NCI-H1048 (cell line): Measurements from ENCODE around the gene POLR2E.
A peak's percentile ranks its signal among the peaks of the same experiment; 100 is the strongest.

Experiments used
- DNase-seq: peaks from one replicate; lab custom pipeline; 2025; lab: John Stamatoyannopoulos, UW

POLR2E gene

DNA sequence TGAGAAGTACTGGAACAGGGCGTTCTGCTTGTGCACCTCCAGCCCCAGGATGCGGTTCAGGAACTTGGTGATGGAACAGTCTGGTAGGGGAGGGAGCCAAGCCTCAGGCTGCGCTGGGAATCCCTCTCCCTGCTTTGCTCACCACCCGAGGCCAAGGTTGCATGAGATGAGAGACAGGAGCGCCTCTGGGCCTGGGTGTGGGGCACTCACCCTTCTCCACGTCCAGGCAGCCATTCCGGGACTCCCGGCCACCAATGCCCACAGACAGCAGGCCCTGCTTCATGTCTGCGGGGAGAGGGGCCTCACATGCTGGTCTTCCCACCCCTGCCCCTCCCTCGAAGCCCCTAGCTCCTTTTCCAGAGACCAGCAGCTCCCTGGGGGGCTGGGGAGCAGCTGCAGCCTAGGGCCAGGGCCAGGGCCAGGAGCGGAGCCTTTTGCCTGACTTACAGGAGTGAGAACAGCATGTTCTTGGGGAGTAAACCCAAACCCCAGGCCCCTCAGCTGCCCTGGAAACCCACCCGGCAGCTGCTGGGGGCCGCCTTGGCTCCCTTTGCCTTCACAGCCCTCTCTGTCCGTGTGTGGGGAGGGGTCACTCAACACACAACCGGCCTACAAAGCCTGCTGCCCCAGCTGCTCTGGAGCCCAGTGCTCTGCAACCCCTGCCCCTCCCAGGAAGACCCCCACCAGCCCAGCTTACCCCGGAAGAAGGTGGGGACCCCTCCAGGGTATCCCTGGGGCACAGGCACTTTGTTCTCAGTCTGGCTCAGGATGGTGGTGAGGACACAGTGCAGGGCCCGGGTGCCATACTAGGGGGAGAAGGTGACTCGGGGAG, 15.8 kb upstream of the POLR2E start:
- DNase-seq: no peak

DNA sequence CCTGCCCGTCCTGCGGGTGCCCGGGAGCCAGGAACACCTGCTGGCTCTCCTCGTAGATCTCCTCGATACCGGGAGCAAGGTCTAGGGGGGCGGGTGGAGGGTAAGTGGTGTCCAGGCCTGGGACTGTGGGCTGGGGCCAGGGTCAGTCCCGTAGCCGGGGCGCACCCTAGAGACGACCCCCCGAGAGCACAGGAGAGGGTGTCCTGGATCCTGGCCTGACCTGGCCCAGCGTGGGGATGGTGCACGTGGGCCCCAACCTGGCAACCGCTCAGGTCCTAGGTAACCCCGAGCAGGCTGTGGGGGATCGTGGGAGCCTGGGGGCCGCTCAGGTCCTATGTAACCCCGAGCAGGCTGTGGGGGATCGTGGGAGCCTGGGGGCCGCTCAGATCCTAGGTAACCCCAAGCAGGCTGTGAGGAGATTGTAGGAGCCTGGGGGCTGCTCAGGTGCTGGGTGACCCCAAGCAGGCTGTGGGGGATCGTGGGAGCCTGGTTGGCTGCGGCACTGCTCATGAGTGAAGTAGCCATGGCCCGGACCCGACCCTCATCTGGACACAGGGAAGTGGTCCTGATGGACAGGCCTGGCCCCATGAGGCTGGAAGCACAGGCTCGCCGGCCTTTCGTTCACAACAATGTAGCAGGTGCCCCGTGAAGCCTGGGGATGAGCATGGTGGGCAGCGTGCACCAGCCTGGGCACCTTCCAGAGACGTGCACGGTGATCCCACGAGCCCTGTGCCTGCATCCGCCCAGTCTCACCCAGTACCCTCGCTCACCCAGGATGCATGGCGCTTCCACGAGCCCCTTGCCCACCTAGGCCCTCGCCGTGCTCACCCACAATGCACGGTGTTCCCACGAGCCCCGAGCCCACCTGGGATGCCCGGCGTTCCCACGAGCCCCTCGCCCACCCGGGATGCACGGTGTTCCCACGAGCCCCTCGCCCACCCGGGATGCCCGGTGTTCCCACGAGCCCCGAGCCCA, 14.8 kb upstream of the POLR2E start:
- DNase-seq: no peak

DNA sequence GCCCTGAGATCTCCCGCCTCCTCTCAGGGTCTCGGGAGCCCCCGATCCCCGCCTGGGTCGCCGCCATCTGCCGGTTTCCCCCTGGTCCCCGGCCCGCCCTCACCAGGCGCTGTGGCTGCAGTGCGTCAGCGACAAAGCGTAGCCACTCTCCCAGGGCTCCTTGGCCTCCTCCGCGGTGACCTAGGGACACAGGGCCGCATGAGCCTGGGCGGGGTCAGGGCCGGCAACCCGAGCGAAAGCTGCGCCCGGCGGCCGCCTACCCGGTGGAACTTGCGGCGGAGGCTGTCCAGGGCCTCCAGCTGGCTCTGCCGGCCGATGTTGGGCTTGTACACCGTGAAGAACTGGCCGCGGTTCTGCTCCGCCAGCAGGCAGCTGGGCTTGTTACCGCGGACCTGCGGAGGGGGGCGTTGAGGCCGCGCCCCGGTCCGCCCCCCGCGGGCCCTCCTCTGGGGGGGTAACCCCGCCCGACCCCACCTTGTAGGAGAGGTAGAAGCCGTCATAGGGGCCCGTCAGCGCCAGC, 13.9 kb upstream of the POLR2E start:
- no peak for DNase-seq

DNA sequence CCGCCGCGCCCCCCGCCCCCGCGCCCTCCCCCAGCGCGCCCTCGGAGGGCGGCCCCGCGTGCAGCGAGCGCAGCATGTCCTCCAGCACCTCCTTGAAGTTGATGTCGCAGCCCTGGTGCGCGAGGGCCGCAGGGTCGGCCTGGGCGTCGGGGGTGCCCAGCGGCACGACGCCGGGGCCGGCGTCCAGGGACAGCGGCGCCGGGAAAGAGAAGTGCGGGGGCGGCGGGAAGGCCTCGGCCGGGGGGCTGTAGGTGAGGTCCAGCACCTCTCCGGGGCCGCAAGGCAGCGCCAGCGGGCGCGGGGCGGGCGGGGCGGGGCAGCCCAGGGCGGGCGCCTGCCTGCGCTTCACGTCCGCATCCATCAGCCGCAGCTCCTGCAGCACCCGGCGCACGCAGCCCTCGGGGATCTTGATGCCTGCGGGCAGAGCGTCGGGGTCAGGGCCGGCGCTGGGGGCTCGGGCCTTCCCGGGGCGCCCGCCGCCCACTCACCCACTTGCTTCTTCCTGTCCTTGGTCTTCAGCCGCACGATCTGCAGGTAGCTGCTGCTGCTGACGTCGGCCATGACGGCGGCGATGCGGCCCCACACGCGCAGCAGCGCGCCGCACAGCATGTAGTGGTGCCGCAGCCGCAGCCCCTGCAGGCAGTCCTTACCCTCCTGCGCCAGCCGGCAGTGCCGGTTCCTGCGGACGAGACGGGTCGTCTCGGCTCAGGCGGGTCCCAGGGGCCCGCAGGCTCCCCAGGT, 13.3 kb upstream of the POLR2E start:
- DNase-seq: no peak

DNA sequence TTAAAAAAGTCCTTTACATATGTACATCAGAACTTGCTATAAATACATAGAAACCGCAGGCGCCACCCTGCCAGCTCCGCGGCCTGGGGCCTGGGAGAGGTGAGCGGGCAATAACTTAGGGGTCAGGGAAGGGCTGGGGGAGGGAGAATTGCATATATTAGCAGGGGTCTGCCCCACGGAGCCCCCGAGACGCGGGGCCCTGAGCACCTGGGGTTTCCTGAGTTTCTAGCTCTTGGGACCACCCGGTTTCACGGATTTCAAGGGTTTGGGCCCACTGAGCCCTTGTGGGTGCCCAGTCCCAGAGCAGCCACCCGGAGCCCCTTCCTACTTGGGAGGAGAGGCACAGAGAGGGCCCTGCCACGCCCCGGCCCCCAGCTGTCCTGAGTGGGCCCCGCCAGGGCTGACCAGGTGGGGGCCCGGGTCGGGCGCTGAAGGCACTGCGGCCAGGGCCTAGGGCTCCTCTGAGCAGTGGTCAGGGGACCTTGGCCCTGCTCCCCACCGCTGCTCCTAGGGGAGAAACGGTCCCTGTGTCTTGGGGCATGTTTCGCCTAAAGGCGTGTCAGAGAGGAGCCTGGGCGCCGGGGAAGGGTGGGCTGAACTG, 12.6 kb upstream of the POLR2E start:
- DNase-seq: no peak

DNA sequence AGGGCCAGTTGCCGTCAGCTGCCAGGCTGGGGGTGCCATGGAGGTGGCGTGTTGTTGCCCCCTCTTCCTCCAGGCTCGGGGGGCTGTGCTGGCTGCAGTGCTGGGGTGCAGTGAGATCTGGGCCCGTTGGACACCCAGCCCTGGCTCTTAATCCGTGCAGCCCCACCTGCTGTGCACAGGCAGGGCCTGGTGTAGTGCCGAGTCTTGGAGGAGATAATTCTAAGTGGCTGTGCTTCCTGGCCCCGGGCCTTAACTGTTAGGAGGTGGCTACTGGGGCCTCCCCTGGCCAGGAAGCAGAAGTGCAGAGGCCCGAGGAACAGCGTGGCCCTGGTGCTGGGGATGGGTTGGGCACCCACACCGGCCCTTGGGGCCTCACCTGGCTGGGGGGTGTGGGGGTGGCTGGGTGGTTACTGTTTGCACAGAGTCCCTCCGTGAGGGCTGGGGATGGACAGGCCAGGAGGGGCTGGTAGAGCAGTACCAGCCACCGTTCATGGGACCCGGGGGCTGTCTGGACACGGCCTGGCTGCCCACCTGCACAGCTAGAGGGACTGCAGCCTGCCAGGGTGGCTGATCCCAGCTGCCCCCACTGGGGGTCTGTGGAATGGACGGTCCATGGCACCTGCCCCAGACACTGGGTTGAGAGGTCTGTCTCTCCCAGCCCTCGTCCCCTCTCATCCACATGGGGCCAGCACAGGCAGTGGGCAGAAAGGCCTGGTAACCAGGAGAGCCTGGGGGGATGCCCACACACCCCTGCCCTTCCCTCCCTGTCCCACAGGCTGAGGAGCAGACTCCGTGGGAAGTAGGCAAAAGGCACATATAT, 11.9 kb upstream of the POLR2E start:
- DNase-seq: no peak

DNA sequence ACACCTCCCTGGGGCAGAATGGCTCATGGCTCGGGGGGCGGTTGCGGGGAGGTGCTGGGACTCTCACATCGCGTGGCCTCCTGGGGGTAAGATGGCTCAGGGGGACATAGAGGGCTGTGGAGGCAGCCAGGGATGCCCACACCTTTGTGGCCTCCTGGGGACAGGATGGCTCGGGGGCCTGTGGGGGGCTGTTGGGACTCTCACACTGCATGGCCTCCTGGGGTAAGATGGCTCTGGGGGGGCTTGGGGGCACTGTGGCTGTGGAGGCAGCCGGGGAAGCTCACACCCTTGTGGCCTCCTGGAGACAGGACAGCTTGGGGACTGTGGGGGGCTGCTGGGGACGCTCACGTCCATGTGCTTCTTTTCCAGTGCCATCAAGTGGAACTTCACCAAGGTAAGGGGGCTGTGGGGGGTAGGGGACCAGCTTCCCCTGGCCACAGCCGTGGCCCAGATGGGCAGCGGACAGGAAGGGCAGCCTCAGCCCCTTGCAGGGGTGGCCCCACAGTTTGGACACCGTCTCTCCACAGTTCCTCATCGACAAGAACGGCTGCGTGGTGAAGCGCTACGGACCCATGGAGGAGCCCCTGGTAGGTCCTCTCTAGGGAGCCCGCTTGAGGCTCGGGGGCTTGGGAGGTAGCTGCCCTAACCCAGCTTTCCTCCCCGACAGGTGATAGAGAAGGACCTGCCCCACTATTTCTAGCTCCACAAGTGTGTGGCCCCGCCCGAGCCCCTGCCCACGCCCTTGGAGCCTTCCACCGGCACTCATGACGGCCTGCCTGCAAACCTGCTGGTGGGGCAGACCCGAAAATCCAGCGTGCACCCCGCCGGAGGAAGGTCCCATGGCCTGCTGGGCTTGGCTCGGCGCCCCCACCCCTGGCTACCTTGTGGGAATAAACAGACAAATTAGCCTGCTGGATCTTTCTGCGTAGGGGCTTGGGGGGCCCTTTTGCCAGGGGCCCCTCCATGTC, 11.0 kb upstream of the POLR2E start:
- DNase-seq: no peak

DNA sequence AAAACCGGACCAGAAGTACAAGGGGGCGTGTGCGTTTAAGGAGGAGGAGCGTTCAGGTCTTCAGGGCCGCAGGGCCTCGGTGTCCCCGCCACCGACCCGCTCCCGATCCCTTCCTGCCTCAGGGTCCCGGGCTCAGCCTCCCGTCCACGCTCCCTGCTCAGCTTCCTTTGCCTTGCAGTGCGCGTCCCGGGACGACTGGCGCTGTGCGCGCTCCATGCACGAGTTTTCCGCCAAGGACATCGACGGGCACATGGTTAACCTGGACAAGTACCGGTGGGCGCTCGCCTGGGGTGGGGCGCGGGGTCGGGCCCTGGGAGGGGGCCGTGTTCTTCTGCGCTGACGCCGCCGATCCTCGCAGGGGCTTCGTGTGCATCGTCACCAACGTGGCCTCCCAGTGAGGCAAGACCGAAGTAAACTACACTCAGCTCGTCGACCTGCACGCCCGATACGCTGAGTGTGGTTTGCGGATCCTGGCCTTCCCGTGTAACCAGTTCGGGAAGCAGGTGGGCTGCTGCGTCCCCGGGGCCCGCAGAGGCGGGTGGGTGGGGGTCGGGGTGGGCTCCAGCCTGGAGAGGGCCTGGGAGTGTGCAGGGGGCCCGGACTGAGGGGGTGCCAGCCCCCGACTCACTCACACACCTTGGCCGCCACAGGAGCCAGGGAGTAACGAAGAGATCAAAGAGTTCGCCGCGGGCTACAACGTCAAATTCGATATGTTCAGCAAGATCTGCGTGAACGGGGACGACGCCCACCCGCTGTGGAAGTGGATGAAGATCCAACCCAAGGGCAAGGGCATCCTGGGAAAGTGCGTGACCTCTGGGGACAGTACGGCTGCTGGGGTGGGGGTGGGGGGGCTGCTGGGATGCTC, 10.1 kb upstream of the POLR2E start:
- DNase-seq: no peak

DNA sequence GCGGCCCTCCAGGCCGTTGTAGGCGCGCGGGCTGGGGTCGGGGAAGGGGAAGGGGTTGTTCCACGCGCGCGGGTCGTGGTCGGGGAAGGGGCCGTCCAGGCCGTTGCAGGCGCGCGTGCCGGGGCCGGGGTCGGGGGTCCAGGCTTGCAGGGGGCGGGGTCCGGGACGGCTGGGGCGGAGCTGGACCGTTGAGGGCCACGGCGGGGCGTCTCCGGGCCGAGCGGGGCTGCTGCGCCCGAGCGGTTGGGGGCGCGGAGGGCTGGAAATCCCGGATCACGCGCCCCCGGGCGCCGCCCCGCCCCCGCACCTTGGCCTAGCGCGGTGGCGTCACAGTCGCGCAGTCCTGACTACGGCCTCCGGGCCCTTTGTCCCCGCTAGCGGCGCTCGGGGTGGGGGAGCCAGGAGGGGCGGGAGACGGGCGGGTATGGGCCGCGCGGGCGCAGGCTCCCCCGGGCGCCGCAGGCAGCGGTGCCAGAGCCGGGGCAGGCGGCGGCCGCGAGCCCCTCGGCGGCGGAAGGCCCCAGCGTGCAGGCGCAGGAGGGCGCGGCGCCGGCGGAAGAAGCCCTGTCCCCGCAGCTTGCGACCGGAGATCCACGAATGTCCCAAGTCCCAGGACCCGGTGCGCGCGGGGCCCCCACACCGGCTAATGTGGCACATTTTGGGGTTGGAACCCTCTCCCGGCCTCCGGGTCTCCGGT, 9.3 kb upstream of the POLR2E start:
- DNase-seq: peak; percentile 51

DNA sequence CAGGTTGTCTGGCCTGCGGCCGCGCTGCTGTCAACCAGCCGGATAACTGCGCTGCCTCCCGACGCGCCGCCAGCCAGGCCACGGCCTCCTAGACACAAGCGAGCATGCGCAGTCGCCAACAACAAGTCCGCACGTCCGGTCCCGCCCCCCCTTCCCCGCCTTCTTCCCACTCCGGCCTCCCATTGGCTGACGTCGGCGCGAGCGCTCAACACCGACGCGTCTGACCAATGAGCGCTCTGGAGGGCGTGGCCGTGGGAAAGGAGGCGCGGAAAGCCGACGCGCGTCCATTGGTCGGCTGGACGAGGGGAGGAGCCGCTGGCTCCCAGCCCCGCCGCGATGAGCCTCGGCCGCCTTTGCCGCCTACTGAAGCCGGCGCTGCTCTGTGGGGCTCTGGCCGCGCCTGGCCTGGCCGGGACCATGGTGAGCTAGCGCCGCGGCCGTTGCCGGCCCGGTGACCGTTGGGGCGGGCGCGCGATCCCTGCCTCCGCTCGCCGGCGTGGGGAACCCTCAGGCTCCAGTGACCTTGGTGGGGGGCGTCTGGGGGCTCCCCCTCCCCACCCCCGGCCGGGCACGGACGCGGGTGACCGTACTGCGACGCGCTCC, 8.6 kb upstream of the POLR2E start, which contains the start of gene GPX4:
GPX4 (plus strand) TSS at position 287 of the 603 bp plus-strand sequence; CDS start at position 337, 50 bp downstream.
- DNase-seq: peak; percentile 96

DNA sequence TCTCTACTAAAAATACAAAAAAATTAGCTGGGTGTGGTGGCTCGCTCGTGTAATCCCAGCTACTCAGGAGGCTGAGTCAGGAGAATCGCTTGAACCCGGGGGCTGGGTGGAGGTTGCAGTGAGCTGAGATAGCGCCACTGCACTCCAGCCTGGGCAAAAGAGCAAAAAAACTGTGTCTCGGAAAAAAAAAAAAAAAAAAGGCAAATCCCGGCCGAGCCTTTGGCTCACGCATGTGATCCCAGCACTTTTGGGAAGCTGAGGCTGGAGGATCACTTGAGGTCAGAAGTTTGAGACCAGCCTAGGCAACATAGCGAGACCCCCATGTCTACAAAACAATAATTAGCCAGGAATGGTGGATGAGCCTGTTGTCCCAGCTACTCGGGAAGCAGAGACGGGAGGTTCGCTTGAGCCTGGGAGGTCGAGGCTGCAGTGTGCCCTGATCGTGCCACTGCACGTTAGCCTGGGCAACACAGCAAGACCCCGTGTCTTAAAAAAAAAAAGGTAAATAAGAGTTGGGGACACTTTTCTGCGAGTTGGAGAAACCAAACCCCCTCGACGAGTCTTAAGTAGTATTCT, 8.0 kb upstream of the POLR2E start:
- DNase-seq: no peak

DNA sequence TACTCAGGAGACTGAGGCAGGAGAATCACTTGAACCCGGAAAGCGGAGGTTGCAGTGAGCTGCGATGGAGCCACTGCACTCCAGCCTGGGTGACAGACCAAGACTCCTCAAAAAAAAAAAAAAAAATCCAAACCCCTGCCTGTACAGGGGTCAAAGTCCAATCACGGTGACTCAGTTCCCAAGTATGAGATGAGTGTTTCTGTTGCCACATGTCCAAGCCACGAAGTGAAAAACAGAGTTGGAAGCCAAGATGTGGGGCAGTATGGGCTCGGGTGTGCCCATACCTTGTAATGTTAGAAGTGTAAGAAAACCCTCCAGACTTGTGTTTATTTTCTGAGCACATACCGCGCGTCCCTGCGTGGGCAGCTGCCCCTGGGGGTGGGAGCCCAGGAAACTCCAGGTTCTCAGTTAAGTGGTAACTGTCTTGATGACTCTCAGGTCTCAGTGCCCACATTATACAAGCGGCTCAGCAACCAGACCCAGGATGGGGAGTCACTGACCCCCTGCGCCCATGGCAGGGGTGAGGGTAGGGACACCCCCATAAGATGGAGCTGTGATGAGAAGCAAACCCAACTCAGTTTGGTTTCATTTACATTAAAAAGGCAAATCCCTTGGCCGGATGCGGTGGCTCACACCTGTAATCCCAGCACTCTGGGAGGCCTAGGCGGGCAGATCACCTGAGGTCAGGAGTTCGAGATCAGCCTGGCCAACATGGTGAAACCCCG, 7.4 kb upstream of the POLR2E start:
- DNase-seq: no peak

DNA sequence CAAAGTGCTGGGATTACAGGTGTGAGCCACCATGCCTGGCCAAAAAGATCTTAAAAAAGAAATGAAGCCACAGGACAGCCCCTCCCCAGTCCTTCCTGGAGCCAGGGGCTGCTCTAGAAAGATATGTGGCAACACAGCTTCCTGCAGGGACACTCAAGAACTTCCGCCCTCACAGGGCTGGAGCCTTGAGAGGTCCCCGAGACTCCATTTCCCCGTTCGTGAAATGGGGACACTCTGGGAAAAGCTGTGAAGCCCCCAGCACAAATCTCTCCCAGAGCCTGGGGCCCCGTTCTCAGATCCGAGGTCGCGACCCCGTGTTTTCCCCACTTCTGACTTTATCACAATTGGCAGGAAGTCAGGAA, 6.1 kb upstream of the POLR2E start:
- DNase-seq: no peak

DNA sequence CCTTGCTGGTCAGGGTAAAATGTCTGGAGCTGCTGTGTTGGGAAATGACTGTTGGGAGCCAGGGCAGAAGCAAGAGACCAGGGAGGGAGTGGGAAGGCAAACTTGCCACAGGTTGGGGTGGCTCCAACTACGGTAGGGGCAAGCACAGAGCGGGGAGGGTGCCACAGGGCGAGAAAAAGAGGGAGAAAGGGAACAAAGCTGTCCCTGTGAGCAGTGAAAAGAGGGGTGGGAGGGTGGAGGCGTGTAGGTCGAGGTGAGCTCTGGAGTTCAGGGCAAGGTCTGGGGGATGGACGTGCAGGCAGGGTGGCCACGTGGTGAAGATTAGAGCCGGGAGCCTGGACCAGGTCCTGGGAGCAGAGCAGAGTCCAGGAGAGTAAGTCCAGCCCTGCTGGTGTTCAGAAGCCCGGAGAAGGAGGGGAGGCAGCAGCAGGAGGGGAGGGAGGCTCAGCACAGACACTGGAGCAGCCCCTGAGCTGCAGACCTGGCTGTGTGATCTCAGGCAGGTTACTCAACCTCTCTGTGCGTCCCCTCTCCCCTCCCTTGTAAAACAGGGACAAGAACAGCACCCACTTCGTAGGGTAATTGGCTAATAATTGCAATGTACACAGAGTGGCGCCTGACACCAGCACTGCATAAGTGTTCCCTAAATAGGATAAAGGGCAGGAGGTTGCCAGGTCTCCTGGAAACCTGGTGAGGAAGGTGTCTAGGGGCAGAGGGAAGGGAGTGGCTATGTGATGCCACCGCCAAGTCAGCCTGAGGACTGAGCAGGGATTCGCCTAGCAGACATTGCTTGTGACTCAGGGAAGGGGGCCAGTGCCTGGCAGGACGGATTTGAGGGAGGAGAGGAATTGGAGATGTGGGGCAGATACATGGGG, 3.2 kb upstream of the POLR2E start:
- DNase-seq: no peak

DNA sequence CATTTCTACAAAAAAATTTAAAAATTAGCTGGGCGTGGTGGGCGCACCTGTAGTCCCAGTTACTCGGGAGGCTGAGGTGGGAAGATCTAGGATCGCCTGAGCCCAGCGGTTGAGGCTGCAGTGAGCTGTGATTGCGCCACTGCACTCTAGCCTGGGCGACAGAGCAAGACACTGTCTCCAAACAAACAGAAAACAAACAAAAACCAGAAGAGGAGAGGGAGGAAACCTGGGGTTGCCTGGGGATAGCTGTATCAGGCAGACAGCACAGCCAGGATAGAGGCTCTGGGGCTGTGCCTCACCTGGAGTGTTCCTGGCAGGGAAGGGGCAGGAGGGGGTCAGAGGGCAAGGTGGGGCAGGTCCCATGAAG, 2.6 kb upstream of the POLR2E start:
- no peak for DNase-seq

DNA sequence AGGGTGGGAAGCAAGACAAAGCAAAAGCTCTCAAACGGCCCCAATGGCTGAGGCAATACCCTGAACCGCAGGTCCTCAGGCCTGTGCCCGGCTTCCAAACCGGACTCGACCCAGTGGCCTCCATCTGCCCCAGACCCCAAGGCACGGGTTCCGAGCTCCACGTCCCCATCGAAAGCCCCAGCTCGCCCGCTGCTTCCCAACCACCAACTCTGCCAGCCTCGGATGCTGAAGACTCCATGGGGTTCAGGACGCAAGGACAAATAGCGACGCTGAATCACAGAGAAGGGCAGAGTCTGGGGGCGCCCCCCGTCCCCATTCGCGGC, 559 bp downstream of the POLR2E start:
- DNase-seq: no peak
